ENCODE results near the gene BCORL1.

- no peak for TF ChIP-seq CTCF (IDR thresholded peaks at IDR 0.05; ENCODE audit: borderline replicate concordance, extremely low read depth, low read length, poor library complexity, severe bottlenecking)
- no peak for TF ChIP-seq EZH2 (IDR thresholded peaks at IDR 0.05; ENCODE audit: borderline replicate concordance, low read depth, low read length, severe bottlenecking)
Observed at GRCh38 chrX:130005089-130005807, 22.8 kb downstream of the BCORL1 start.
